Tibial nerve (tissue), 3 donors: ENCODE data around the gene IP6K3.

Experiments
- POLR2A ChIP-seq, 2 donors: fragments of 450-650 bp; IDR thresholded peaks; one replicate each; pipeline ENCODE4 v1.6.1; 2017; ENCODE audit warnings: antibody characterized with exemption in 2 of 2, mild to moderate bottlenecking in 2 of 2, moderate library complexity in 2 of 2
- TF ChIP-seq, protein P1 (sequence below), 5 experiments: fragments of 200-600 bp in 3 of 5; fragments of 450-650 bp in 2 of 5; sonication (generic) in 3 of 5; IDR thresholded peaks; one replicate each; pipeline ENCODE4 v1.5.1; 2016 to 2019; ENCODE audit warnings: antibody characterized with exemption in 5 of 5, mild to moderate bottlenecking in 3 of 5, moderate library complexity in 2 of 5

GRCh38 chr6:33782561-33782960 is 35.9 kb upstream of the IP6K3 start:
- TF ChIP-seq POLR2A (IDR thresholded peaks at IDR 0.05), result no peak
- TF ChIP-seq, protein P1, sequence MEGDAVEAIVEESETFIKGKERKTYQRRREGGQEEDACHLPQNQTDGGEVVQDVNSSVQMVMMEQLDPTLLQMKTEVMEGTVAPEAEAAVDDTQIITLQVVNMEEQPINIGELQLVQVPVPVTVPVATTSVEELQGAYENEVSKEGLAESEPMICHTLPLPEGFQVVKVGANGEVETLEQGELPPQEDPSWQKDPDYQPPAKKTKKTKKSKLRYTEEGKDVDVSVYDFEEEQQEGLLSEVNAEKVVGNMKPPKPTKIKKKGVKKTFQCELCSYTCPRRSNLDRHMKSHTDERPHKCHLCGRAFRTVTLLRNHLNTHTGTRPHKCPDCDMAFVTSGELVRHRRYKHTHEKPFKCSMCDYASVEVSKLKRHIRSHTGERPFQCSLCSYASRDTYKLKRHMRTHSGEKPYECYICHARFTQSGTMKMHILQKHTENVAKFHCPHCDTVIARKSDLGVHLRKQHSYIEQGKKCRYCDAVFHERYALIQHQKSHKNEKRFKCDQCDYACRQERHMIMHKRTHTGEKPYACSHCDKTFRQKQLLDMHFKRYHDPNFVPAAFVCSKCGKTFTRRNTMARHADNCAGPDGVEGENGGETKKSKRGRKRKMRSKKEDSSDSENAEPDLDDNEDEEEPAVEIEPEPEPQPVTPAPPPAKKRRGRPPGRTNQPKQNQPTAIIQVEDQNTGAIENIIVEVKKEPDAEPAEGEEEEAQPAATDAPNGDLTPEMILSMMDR (IDR thresholded peaks at IDR 0.05), result no peak
